Body of pancreas (tissue), 4 donors: ENCODE results near the gene CDKN1A. TPM values are rescaled to one million over a fixed set of nuclear protein-coding genes. Genes with fewer than 3 reads are reported as not detected.

Experiments
- ATAC-seq: fragments of 150-250 bp; one replicate; pipeline ENCODE4 v1.9.1; 2016
- DNase-seq, 4 donors: peaks; one replicate each; pipeline ENCODE4 v3.0.0-alpha.2; 2019
- H3K27ac ChIP-seq, 4 donors: fragments of 200-600 bp; sonication (generic); 1 replicate in 3 of 4; 2 replicates in 1 of 4; pipeline versions ENCODE4 v1.5.1 to v1.6.1; 2016 to 2019; ENCODE audit warnings: mild to moderate bottlenecking in 1 of 4, mixed read lengths in 1 of 4, moderate library complexity in 1 of 4
- H3K27me3 ChIP-seq, 2 donors: fragments of 200-600 bp; sonication (generic); one replicate each; pipeline ENCODE4 v1.6.0; 2016; ENCODE audit warnings: mild to moderate bottlenecking in 1 of 2
- H3K36me3 ChIP-seq, 2 donors: fragments of 200-600 bp; sonication (generic); replicated peaks in 1 of 2; 2 replicates each; pipeline ENCODE4 v1.5.1; 2016; ENCODE audit warnings: low read depth in 2 of 2; ENCODE audit not compliant: insufficient read depth in 1 of 2
- H3K4me1 ChIP-seq: fragments of 200-600 bp; sonication (generic); one replicate; pipeline ENCODE4 v1.6.0; 2016
- H3K4me3 ChIP-seq, 2 donors: fragments of 200-600 bp; sonication (generic); 1 replicate in 1 of 2; 2 replicates in 1 of 2; pipeline ENCODE4 v1.5.1; 2016 to 2019
- H3K9me3 ChIP-seq, 3 donors: fragments of 200-600 bp; sonication (generic); 1 replicate in 2 of 3; 2 replicates in 1 of 3; pipeline ENCODE4 v1.5.1; 2016
- CTCF ChIP-seq, 7 experiments: fragments of 450-650 bp in 4 of 7; fragments of 200-600 bp in 3 of 7; sonication (generic) in 3 of 7; IDR thresholded peaks; one replicate each; pipeline ENCODE4 v1.5.1; 2016 to 2019; ENCODE audit warnings: antibody characterized with exemption in 7 of 7
- POLR2A ChIP-seq, 3 donors: fragments of 450-650 bp; IDR thresholded peaks; one replicate each; pipeline ENCODE4 v1.6.1; 2016; ENCODE audit warnings: antibody characterized with exemption in 3 of 3, mild to moderate bottlenecking in 2 of 3
- WGBS, 2 donors: methylation state at CpG; one replicate each; pipeline ENCODE4 v1.1.5; 2017; 5-methylcytosine and 5-hydroxymethylcytosine counted together
- intact Hi-C: fragments of 100-400 bp; cut with DNase I; formaldehyde crosslinking; loops from one replicate; pipeline ENCODE4 v1.15.1; 2023
- small RNA-seq: library from RNA; depleted of rRNA; stranded (forward); fragments of <200 nt; gene quantifications from one replicate; pipeline ENCODE3, GENCODE V24; 2016
- total RNA-seq, 2 donors: library from RNA; depleted of rRNA; stranded (reverse); fragments of >200 nt; gene quantifications; one replicate each; pipeline ENCODE4 v1.1.0, GENCODE V29; 2016

CDKN1A gene
- total RNA-seq, 2 donors from 2014 or later, result 75.2 to 84.3 TPM

GRCh38 chr6:36734486-36735060, 56.1 kb downstream of the CDKN1A start:
- H3K27ac ChIP-seq, result peak overlapping the region in 2 of 4 donors; percentile 29 to 59
- WGBS, 2 donors, result 75 to 89% methylated on average over 1 to 7 of the region's 7 CpGs
- TF ChIP-seq POLR2A (IDR thresholded peaks at IDR 0.05) (no peak), CTCF (IDR thresholded peaks at IDR 0.05) (no peak)
- H3K4me1 ChIP-seq, result peaks cover 5% of the 10 kb centered on the region
- no peaks in the 10 kb centered on the region for H3K36me3 ChIP-seq
- no peak for DNase-seq
- no peaks in the 10 kb centered on the region for H3K9me3 ChIP-seq
- no peaks in the 10 kb centered on the region for H3K27me3 ChIP-seq
- H3K4me3 ChIP-seq, result no peak overlapping the region
- no peak for ATAC-seq
- intact Hi-C loops, result no loop called here

GRCh38 chr6:36735110-36736071, 56.9 kb downstream of the CDKN1A start:
- Histone ChIP-seq H3K27me3 (no peaks in the 10 kb centered on the region), H3K4me1 (peaks cover 5% of the 10 kb centered on the region), H3K4me3 (no peak overlapping the region), H3K27ac (peak overlapping the region in 3 of 4 donors; percentile 40 to 65 (median 59)), H3K9me3 (no peaks in the 10 kb centered on the region), H3K36me3 (no peaks in the 10 kb centered on the region)
- 35 to 38% methylated on average over 16 to 24 of the region's 24 CpGs for WGBS, 2 donors
- ATAC-seq (peak; percentile 79), DNase-seq (peak; percentile 37 to 68 (median 64))
- peak in 1 of 7 experiments; percentile 6 for TF ChIP-seq CTCF (IDR thresholded peaks at IDR 0.05)
- no peak for TF ChIP-seq POLR2A (IDR thresholded peaks at IDR 0.05)
- intact Hi-C loops, result no loop called here

Small RNA genes lying within 50 kb of the gene (small RNA-seq; reads per million reads assigned to genes)
- not detected for gene RF00019
- 4.1 reads per million, percentile 84 among the genes with 10 or more reads in this experiment for gene RNU1-88P

Other genes starting within 250 kb of the CDKN1A start
- gene PXT1, start 235.9 kb upstream of the CDKN1A start, total RNA-seq, result not detected
- 10 to 100 TPM; 15.5 to 16.6 TPM for gene KCTD20, start 235.7 kb upstream of the CDKN1A start, total RNA-seq
- gene STK38, start 131.2 kb upstream of the CDKN1A start, total RNA-seq, result 10 to 100 TPM; 11.9 to 16.2 TPM
- gene SRSF3, start 84.4 kb upstream of the CDKN1A start, total RNA-seq, result 100 to 1,000 TPM in 1 of 2 donors, 10 to 100 TPM in 1; 86.4 to 113 TPM
- under 1 TPM in 1 of 2 donors, not detected in 1; 0.26 TPM for gene RAB44, start 19.1 kb downstream of the CDKN1A start, total RNA-seq
- gene CPNE5, start 160.7 kb downstream of the CDKN1A start, total RNA-seq, result under 1 TPM in 1 of 2 donors, not detected in 1; 0.78 TPM
- 1 to 10 TPM; 5.9 to 6.5 TPM for gene PPIL1, start 196.1 kb downstream of the CDKN1A start, total RNA-seq
- gene C6orf89, start 207.2 kb downstream of the CDKN1A start, total RNA-seq, result 10 to 100 TPM; 16.5 to 25.7 TPM